GM10248 (cell line): ENCODE results near the gene ECHDC3.

Source experiments
- CTCF ChIA-PET: fragments of 300-600 bp; sonication (Branson Sonifier 250); formaldehyde crosslinking; extraction: SDS; loops from one replicate; lab custom pipeline; 2021; ENCODE audit warnings: antibody characterized with exemption; lab: Yijun Ruan, JAX
- POLR2A ChIA-PET: fragments of 350-650 bp; sonication (Branson Sonifier 250); formaldehyde crosslinking; extraction: SDS; loops from one replicate; lab custom pipeline; 2020; ENCODE audit warnings: antibody characterized with exemption; lab: Yijun Ruan, JAX
- DNase-seq: peaks from one replicate; pipeline ENCODE4 v3.0.0; 2012; ENCODE audit errors: extremely low spot score
- CTCF ChIP-seq: IDR thresholded peaks from 2 replicates; pipeline ENCODE4 v1.5.1; 2012; ENCODE audit warnings: mild to moderate bottlenecking, low read depth; ENCODE audit errors: extremely low read depth, missing control alignments, control extremely low read depth

ECHDC3 gene

GRCh38 chr10:11794566-11794965 lies 52.4 kb downstream of the ECHDC3 start:
- DNase-seq: no peak
- CTCF ChIA-PET: interaction anchor here (1.4 to 3.7 kb wide), 4 partner anchors 12 to 192 kb away, joined by 3 to 20 read pairs (median 9); no protein-coding TSS in a partner anchor
- TF ChIP-seq CTCF: no peak
- POLR2A ChIA-PET: no interaction called here

GRCh38 chr10:11795101-11795920 lies 53.1 kb downstream of the ECHDC3 start:
- POLR2A ChIA-PET: no interaction called here
- no peak for DNase-seq
- TF ChIP-seq CTCF: no peak
- CTCF ChIA-PET: interaction anchor here (1.4 to 3.7 kb wide), 4 partner anchors 13 to 191 kb away, joined by 3 to 20 read pairs (median 9); no protein-coding TSS in a partner anchor

- DNase-seq: no peak
- POLR2A ChIA-PET: no interaction called here
- CTCF ChIA-PET: interaction anchor here (1.2 kb wide), 1 partner anchor 14 kb away, joined by 3 read pairs; no protein-coding TSS in a partner anchor
- TF ChIP-seq CTCF: no peak
Measured at GRCh38 chr10:11796474-11796873, 54.3 kb downstream of the ECHDC3 start.

GRCh38 chr10:11797281-11797680 lies 55.1 kb downstream of the ECHDC3 start:
- no peak for DNase-seq
- TF ChIP-seq CTCF: no peak
- ChIA-PET POLR2A (no interaction called here), CTCF (interaction anchor here (1.7 kb wide), 1 partner anchor 39 kb away, joined by 6 read pairs; no protein-coding TSS in a partner anchor)

- ChIA-PET POLR2A (no interaction called here), CTCF (interaction anchor here (1.0 to 1.7 kb wide), 3 partner anchors 10 to 40 kb away, joined by 3 to 6 read pairs (median 4); no protein-coding TSS in a partner anchor)
- DNase-seq: no peak
- TF ChIP-seq CTCF: no peak
Measured at GRCh38 chr10:11797847-11798633, 55.9 kb downstream of the ECHDC3 start.

GRCh38 chr10:11798845-11799735 lies 56.9 kb downstream of the ECHDC3 start:
- CTCF ChIA-PET: interaction anchor here (1.0 to 1.7 kb wide), 3 partner anchors 9 to 41 kb away, joined by 3 to 6 read pairs (median 4); no protein-coding TSS in a partner anchor

More at GRCh38 chr10:11798845-11799735, 56.9 kb downstream of the ECHDC3 start:
- no peak for TF ChIP-seq CTCF
- no peak for DNase-seq
- POLR2A ChIA-PET: no interaction called here
